BE2C (cell line): ENCODE results near the gene MAN2B2.

Experiments used
- DNase-seq: peaks from one replicate; pipeline ENCODE4 v3.0.0-alpha.2; 2020
- H3K27me3 ChIP-seq: fragments of 250-450 bp; sonication (Bioruptor Pico); 2 replicates; pipeline ENCODE4 v1.5.1; 2020; ENCODE audit warnings: mild to moderate bottlenecking
- H3K36me3 ChIP-seq: fragments of 250-450 bp; sonication (Bioruptor Pico); 2 replicates; pipeline ENCODE4 v1.5.1; 2020; ENCODE audit warnings: mild to moderate bottlenecking
- H3K4me1 ChIP-seq: fragments of 250-450 bp; sonication (Bioruptor Pico); 2 replicates; pipeline ENCODE4 v1.5.1; 2020
- H3K4me3 ChIP-seq: 2 replicates; pipeline ENCODE4 v1.5.1; 2011; ENCODE audit warnings: low read depth, low read length
- H3K9me3 ChIP-seq: fragments of 250-450 bp; sonication (Bioruptor Pico); 2 replicates; pipeline ENCODE4 v1.5.1; 2020
- TF ChIP-seq, protein P1 (sequence below): IDR thresholded peaks from 2 replicates; pipeline ENCODE4 v1.5.1; 2012; ENCODE audit warnings: mild to moderate bottlenecking, low read depth, low read length

Gene MAN2B2

DNA sequence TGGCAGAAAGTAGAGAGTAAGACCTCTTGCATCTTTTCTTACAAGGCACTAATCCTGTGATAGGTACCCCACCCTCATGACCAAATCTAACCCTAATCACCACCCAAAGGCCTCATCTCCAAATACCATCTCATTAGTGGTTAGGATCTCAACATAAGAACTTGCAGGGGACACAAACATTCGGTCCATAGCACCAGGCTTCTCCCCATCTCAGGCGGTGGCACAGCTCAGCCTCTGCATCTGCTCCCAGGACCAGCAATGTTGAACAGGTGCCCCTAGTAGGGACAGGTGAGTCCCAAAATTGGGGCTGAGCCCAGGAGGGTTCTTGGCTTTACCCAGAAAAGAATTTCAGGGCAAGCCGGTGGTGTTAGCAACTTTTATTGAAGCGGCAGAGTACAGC lies 57.1 kb downstream of the MAN2B2 start:
- no peak for DNase-seq
- H3K27me3 ChIP-seq, result no peaks in the 10 kb centered on the region
- TF ChIP-seq, protein P1, sequence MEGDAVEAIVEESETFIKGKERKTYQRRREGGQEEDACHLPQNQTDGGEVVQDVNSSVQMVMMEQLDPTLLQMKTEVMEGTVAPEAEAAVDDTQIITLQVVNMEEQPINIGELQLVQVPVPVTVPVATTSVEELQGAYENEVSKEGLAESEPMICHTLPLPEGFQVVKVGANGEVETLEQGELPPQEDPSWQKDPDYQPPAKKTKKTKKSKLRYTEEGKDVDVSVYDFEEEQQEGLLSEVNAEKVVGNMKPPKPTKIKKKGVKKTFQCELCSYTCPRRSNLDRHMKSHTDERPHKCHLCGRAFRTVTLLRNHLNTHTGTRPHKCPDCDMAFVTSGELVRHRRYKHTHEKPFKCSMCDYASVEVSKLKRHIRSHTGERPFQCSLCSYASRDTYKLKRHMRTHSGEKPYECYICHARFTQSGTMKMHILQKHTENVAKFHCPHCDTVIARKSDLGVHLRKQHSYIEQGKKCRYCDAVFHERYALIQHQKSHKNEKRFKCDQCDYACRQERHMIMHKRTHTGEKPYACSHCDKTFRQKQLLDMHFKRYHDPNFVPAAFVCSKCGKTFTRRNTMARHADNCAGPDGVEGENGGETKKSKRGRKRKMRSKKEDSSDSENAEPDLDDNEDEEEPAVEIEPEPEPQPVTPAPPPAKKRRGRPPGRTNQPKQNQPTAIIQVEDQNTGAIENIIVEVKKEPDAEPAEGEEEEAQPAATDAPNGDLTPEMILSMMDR, result no peak
- no peaks in the 10 kb centered on the region for H3K36me3 ChIP-seq
- no peak overlapping the region for H3K4me3 ChIP-seq
- no peaks in the 10 kb centered on the region for H3K9me3 ChIP-seq
- no peaks in the 10 kb centered on the region for H3K4me1 ChIP-seq

DNA sequence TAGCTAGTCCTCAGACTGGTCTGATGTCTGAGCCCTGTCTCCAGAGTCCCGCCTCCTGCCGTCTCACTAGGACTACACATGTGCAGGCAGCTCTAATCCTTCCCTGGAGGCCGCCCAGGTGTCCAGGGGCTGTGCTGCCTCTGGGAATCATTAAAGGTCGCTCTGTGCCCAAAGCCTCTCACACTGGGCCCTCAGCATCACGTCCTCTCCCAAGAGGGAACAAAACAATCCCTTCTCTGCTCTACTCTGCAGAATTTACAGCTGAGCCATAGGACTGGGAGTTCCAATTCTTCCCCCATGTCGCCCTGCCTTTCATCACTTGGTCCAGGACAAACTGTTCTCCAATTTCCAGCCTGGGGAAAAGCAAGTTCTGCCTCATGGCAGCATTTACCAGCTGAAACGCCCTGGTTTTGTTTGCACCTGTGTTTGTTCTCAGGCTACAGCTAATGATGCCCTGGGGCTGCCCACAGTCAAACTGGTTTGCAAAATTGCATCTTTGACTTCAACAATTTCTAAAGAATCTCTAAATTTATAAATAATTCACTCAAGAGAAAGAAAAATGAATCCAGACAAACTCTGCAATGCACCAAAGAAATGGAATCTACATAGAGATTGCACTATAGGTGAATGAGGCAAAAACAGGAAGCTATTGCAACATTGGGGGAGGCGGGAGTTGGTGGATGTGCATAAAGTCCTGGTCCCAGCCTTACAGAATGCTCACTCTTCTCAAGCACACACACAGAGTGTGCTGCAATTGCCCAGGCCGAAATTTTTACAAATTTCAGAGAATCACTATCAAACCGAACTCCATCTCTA lies 58.3 kb downstream of the MAN2B2 start:
- Histone ChIP-seq H3K36me3 (no peaks in the 10 kb centered on the region), H3K27me3 (no peaks in the 10 kb centered on the region), H3K4me3 (no peak overlapping the region), H3K4me1 (no peaks in the 10 kb centered on the region), H3K9me3 (no peaks in the 10 kb centered on the region)
- TF ChIP-seq, protein P1, result no peak
- DNase-seq, result no peak

DNA sequence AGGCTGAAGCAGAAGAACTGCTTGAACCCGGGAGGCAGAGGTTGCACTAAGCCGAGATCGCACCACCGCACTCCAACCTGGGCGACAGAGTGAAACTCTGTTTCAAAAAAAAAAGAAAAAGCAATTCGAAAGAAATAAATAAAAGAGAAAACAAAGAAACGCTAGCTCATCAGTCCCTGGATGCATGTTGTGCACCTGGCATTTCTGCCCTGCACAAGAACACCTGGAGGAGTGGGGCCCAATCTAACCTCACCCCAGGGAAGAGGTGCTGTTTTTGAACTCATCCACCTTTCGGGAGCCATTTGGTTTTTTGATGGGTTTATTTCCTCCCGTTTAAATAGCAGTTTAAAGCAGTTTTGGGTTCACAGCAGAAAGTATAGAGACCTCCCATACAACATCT lies 59.8 kb downstream of the MAN2B2 start:
- H3K27me3 ChIP-seq, result no peaks in the 10 kb centered on the region
- no peak overlapping the region for H3K4me3 ChIP-seq
- TF ChIP-seq, protein P1, result no peak
- no peak for DNase-seq
- no peaks in the 10 kb centered on the region for H3K4me1 ChIP-seq
- no peaks in the 10 kb centered on the region for H3K9me3 ChIP-seq
- no peaks in the 10 kb centered on the region for H3K36me3 ChIP-seq

DNA sequence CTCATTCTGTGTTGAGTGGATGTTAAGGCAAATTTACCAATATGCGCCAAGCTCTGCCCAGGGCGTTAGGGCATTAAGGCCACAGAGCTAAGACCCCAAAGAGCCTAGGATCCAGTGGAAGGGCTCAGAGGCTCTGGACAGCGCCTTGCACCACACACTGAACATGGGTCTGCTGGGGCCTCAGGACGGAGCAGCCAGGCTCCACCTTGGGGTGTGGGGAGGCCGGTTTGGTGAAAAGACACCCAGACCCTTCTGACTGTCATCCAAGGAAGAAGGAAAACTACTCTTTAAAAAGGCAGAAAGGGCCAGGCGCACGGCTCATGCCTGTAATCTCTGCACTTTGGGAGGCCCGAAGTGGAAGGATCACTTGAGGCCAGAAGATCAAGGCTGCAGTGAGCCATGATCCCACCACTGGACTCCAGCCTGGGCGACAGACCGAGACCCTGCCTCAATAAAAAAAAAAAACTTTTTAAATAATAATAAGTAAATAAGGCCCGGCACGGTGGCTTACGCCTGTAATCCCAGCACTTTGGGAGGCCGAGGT lies 64.2 kb downstream of the MAN2B2 start:
- Histone ChIP-seq H3K27me3 (no peaks in the 10 kb centered on the region), H3K36me3 (peaks cover 17% of the 10 kb centered on the region), H3K4me3 (no peak overlapping the region), H3K9me3 (no peaks in the 10 kb centered on the region), H3K4me1 (no peaks in the 10 kb centered on the region)
- no peak for DNase-seq
- TF ChIP-seq, protein P1, result no peak

DNA sequence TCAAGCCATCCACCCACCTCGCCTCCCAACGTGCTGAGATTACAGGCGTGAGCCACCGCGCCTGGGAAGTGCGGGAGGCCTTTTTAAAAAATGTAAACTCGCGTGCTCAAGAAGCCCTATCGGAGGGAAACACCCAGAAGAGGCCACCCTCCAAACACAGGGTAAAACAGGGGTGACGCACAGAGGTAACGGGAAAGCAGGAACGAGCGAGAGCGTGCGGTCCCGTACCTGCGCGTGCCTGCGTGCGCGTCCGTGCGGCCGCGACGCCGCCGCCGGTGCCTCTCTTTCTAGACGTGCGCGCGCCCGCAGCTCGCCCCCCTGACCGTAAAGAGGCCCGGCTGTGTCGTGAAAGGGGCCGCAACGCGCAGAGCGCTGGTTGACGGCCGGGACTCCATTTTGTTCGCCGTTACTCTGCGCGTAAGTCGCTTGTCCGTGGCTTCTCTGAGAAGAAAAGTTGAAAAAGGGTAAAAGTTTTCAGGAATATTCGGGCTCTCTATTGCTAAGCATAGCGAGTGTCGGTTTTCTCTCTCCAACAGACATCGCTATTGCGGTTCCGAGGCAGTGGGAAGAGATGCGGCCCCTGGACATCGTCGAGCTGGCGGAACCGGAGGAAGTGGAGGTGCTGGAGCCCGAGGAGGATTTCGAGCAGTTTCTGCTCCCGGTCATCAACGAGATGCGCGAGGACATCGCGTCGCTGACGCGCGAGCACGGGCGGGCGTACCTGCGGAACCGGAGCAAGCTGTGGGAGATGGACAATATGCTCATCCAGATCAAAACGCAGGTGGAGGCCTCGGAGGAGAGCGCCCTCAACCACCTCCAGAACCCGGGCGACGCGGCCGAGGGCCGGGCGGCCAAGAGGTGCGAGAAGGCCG lies 65.5 kb downstream of the MAN2B2 start, which contains the start of gene MRFAP1:
TSS of gene MRFAP1 (plus strand) at position 394 of the 872 bp plus-strand sequence. CDS start at position 572, 178 bp downstream.
- Histone ChIP-seq H3K27me3 (no peaks in the 10 kb centered on the region), H3K36me3 (peaks cover 17% of the 10 kb centered on the region), H3K4me1 (no peaks in the 10 kb centered on the region), H3K4me3 (peak within 1 kb of the TSS; percentile 89), H3K9me3 (no peaks in the 10 kb centered on the region)
- TF ChIP-seq, protein P1, result no peak
- peak; percentile 93 for DNase-seq
